Activated CD4-positive, alpha-beta T cell treated with anti-CD3 and anti-CD28 coated beads, Interleukin-2, amount 10 ng/mL, durations not matched to agents 7 days and 5 days (primary cell): ENCODE data around the gene FTCD. TPM values are rescaled to one million over a fixed set of nuclear protein-coding genes. Genes with fewer than 3 reads are reported as not detected.

ENCODE experiments used
- CTCF ChIA-PET: fragments of 350-600 bp; sonication (Branson Sonifier 250); formaldehyde crosslinking; loops from one replicate; lab custom pipeline; 2021; ENCODE audit warnings: antibody characterized with exemption; lab: Charles Lee
- POLR2A ChIA-PET: fragments of 350-600 bp; sonication (Branson Sonifier 250); formaldehyde crosslinking; loops from one replicate; lab custom pipeline; 2021; ENCODE audit warnings: antibody characterized with exemption; lab: Charles Lee
- DNase-seq: peaks from one replicate; pipeline ENCODE4 v3.0.0-alpha.2; 2020
- H3K27ac Mint-ChIP-seq: one replicate; pipeline ENCODE4 v1.8.0; 2021; ENCODE audit warnings: mild to moderate bottlenecking, moderate library complexity, mixed read lengths
- H3K27me3 Mint-ChIP-seq: one replicate; pipeline ENCODE4 v1.8.0; 2021; ENCODE audit warnings: mixed read lengths
- H3K36me3 Mint-ChIP-seq: one replicate; pipeline ENCODE4 v1.8.0; 2021; ENCODE audit warnings: low read depth, mixed read lengths
- H3K4me1 Mint-ChIP-seq: one replicate; pipeline ENCODE4 v1.8.0; 2021; ENCODE audit warnings: mixed read lengths
- H3K4me3 Mint-ChIP-seq: one replicate; pipeline ENCODE4 v1.8.0; 2021; ENCODE audit warnings: mild to moderate bottlenecking, moderate library complexity, mixed read lengths
- H3K9me3 Mint-ChIP-seq: one replicate; pipeline ENCODE4 v1.8.0; 2021; ENCODE audit warnings: mixed read lengths
- total RNA-seq, 2 experiments: library from RNA; stranded (reverse); gene quantifications; one replicate each; pipeline ENCODE4 v1.2.3, GENCODE V29; 2021

The FTCD gene
- total RNA-seq, 2 experiments from 2014 or later: not detected

DNA sequence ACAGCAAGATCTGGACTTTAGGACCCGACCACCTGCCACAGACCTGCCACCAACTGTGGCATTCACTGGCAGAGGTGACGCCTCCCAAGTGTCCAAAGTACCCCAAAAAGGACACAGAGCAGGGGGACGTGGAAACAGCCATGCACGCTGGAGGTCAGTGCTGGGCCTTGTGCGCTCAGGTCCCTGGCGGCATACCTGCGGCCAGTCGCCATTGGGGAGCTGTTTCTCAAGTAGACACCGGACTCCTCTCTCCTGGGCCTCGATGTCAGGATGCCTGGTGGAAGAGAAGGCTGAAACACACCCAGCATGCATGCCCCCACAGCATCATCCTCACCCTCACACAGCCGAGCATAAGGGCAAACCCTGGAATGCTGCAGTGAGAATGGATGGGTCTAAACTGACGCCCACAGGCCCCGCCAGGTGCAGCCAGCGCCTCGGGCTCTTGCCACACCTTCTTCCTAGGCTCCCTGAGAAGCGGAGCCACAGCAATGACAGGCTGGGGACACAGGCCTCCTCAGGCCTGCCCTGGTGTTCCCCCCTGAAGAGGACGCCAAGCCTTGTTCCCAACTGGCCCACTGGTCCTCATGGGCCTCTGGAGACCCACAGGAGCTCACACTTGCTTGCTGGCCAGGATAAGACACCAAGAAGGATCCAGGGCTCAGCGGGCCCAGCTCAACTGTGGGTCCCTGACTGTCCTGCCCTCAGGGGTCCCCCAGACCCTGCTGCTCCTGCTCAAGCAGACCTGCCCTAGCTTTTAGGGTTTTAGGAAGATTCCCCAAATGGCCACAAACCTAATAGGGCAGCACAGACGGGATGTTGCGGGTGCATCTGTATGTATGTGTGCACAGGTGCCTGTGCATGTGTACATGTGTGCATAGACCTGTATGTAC is 36.6 kb upstream of the FTCD start:
- H3K27ac Mint-ChIP-seq: no peak overlapping the region
- H3K4me3 Mint-ChIP-seq: no peak overlapping the region
- ChIA-PET CTCF (no interaction called here), POLR2A (no interaction called here)
- H3K9me3 Mint-ChIP-seq: no peaks in the 10 kb centered on the region
- no peak for DNase-seq
- no peaks in the 10 kb centered on the region for H3K27me3 Mint-ChIP-seq
- H3K36me3 Mint-ChIP-seq: peaks cover 21% of the 10 kb centered on the region
- H3K4me1 Mint-ChIP-seq: no peaks in the 10 kb centered on the region

DNA sequence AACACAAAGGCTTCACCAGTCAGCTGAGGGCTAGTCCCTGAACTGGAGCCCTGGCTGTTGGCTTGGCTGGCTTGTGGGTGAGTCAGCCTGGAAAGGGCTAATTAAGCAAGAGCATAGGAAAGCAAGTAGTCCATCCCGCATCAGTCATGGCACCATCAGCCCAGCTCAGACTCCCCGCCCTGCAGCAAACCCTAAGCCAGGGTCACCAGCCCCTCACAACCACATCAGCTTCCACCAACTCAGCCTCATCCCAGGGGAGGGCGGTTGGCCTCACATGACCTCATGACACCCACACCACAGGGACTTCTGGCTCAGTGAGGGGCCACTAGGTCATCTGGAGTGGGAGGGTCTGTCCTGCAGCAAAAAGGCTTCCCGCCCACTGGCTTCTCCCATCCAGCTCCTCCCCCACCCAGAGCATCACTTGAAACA is 35.9 kb upstream of the FTCD start:
- CTCF ChIA-PET: no interaction called here
- no peaks in the 10 kb centered on the region for H3K9me3 Mint-ChIP-seq
- peaks cover 20% of the 10 kb centered on the region for H3K36me3 Mint-ChIP-seq
- no peaks in the 10 kb centered on the region for H3K27me3 Mint-ChIP-seq
- H3K4me3 Mint-ChIP-seq: no peak overlapping the region
- POLR2A ChIA-PET: no interaction called here
- no peaks in the 10 kb centered on the region for H3K4me1 Mint-ChIP-seq
- H3K27ac Mint-ChIP-seq: no peak overlapping the region
- DNase-seq: no peak

DNA sequence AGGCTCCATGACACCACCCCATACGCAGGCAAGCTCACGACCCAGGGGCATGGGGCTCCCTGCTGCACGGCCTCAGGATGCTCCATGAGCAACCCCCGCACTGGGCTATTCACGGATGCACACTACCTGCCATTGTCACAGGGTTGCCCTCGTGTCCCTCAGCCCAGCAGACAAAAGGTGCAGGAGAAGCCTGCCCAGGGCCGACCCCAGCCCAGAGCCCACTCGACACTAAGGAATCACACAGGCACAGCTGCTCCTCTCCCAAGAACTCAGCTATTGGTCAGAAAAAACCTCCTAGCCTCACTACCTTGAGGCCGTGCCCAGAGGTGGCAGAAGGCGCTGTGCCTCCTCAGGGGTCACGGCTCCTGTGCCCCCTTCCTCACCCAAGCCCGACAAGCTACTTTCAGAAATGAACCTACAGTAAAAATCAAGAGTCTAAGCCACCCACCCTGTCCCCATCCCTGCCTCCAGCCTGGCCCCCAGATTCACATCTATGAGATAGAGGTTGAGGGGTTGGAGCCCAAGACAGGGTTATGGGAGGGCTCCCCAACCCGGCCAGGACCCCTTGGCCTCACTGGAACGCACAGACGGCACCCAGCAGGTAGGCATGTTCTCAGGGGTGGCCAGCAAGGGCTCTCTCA is 35.2 kb upstream of the FTCD start:
- POLR2A ChIA-PET: interaction anchor here (0.6 kb wide), 1 partner anchor 453 kb away, joined by 3 read pairs; no protein-coding TSS in a partner anchor
- Mint-ChIP-seq H3K27ac (no peak overlapping the region), H3K4me1 (peaks cover 4% of the 10 kb centered on the region), H3K36me3 (peaks cover 19% of the 10 kb centered on the region), H3K4me3 (no peak overlapping the region), H3K27me3 (peaks cover 4% of the 10 kb centered on the region), H3K9me3 (no peaks in the 10 kb centered on the region)
- no peak for DNase-seq
- CTCF ChIA-PET: no interaction called here

DNA sequence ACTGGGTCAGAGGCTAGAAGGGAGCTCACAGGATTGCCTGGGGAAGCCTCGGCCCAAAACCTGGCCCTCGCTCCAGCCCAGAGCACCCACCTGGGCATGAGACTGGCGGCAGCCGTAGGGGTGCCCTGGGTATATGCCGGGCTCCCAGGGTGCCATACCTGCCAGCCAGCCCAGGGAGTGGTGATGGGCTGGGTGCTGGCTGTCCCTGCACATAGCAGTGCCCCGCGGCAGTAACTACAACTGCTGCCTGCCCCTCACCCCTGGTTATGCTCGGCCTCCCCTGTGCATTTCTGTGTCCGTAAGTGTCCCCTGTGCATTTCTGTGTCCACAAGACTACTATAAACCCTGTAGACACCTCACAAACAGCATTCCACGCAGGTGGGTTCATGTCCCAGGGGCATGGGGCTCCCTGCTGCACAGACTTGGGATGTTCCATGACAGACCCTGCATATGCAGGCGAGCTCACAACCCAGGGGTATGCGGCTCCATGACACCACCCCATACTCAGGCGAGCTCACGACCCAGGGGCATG is 34.6 kb upstream of the FTCD start:
- Mint-ChIP-seq H3K4me3 (no peak overlapping the region), H3K36me3 (peaks cover 14% of the 10 kb centered on the region), H3K27ac (no peak overlapping the region), H3K27me3 (peaks cover 6% of the 10 kb centered on the region), H3K9me3 (no peaks in the 10 kb centered on the region), H3K4me1 (peaks cover 7% of the 10 kb centered on the region)
- CTCF ChIA-PET: no interaction called here
- POLR2A ChIA-PET: interaction anchor here (0.6 kb wide), 1 partner anchor 453 kb away, joined by 3 read pairs; no protein-coding TSS in a partner anchor
- DNase-seq: no peak

DNA sequence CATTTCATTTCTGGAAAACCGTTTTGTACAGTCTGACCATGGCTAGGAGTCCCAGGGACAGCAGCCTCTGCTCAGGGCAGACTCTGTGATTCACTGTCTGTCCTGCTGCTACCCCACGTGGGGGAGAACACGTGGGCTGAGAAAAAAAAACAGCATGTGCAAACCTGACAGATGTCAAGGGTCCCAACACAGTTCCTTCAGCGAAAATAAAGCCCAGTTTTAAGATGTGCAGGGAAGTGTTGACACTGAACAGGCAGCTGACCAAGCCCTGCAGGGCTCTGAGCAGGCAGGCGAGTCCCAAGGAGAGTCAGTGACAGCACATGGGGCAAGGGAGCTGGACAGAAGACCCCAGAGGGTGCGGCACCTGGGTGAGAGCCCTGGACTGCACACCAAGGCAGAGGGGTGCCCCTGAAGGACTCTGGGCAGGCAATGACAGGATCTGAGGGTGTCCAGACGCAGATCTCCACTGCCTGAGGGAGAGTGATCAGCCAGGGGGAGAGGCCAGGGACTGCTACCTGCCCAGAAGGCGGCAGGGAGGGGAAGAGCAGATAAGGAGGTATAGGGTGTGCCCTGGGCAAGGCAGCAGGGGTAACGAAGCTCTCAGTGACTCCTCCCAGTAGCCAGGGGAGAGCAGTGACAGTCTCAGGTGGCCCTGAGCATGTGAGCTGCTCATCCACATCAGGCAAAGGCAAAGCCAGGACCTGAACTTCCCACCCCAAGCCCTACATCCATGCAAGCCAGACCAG is 34.0 kb upstream of the FTCD start:
- H3K4me3 Mint-ChIP-seq: no peak overlapping the region
- H3K9me3 Mint-ChIP-seq: no peaks in the 10 kb centered on the region
- peaks cover 12% of the 10 kb centered on the region for H3K36me3 Mint-ChIP-seq
- peaks cover 12% of the 10 kb centered on the region for H3K4me1 Mint-ChIP-seq
- DNase-seq: no peak
- H3K27me3 Mint-ChIP-seq: peaks cover 10% of the 10 kb centered on the region
- CTCF ChIA-PET: no interaction called here
- H3K27ac Mint-ChIP-seq: no peak overlapping the region
- POLR2A ChIA-PET: interaction anchor here (0.6 kb wide), 1 partner anchor 454 kb away, joined by 3 read pairs; no protein-coding TSS in a partner anchor

DNA sequence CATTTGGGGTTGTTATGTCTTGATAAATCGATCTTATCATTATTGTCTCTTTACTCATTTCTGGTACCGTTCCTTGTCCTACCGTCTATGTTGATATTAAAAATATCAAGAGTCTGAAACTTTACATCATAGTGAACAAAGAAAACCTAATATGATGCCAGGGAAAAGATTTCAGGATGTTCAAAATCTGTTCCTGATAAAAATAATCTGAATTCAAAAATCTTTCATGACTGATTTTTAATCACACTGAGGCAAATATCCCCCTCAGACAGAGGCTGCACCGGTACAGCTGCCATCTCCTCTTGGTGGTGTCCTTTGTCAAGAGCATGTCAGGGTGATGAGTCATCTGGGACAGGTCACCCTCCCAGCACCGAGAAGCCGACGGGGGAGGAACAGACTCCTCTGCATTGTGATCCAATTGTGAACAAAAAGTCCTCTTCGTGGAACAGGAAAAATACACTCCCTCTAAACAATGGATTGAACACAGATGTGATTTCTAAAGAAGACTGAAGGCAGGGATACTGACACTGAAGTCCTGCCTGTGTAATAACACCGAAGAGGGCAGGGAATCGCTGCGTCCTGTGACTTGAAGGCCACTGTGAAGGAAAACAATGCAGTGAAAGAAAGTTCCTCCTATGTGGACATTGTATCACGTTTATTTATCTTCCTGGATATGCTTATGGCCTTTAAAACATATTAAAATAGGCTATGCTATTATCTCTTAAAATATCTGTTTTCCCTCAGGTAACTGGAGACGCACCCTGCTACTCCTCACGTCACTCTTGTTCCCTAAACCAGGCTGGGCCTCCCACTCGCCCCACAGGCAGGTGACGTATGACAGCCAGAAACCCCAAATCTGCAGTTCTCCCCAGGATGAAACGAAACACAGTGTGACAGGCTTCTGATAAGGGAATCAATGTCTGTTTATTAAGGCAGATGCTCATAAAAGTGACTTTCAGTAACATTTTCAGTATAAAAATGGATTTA is 33.1 kb upstream of the FTCD start:
- peaks cover 3% of the 10 kb centered on the region for H3K36me3 Mint-ChIP-seq
- H3K27ac Mint-ChIP-seq: no peak overlapping the region
- CTCF ChIA-PET: no interaction called here
- POLR2A ChIA-PET: no interaction called here
- DNase-seq: no peak
- peaks cover 12% of the 10 kb centered on the region for H3K4me1 Mint-ChIP-seq
- no peak overlapping the region for H3K4me3 Mint-ChIP-seq
- H3K27me3 Mint-ChIP-seq: peaks cover 10% of the 10 kb centered on the region
- no peaks in the 10 kb centered on the region for H3K9me3 Mint-ChIP-seq

DNA sequence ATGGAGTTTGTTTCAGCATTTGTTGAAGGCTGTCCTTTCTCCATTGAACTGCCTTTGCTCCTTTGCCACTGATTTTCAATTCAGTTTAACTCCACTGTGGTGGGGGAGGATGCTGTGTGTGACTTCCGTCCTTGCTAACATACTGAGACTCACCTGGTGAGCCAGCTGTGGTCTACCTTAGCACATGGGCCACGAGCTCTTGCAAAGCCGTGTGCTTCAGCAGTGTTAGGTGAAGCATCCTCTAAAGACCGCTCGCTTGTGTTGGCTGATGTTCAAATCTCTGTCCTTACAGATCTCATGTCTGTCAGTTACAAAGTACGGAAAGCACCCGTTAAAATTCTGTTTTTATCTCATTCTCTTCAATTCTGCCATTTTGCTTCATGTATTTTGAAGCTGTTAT is 32.4 kb upstream of the FTCD start:
- H3K27ac Mint-ChIP-seq: no peak overlapping the region
- H3K27me3 Mint-ChIP-seq: peaks cover 10% of the 10 kb centered on the region
- H3K9me3 Mint-ChIP-seq: no peaks in the 10 kb centered on the region
- POLR2A ChIA-PET: no interaction called here
- H3K36me3 Mint-ChIP-seq: no peaks in the 10 kb centered on the region
- H3K4me1 Mint-ChIP-seq: peaks cover 14% of the 10 kb centered on the region
- no peak for DNase-seq
- CTCF ChIA-PET: no interaction called here
- H3K4me3 Mint-ChIP-seq: no peak overlapping the region

DNA sequence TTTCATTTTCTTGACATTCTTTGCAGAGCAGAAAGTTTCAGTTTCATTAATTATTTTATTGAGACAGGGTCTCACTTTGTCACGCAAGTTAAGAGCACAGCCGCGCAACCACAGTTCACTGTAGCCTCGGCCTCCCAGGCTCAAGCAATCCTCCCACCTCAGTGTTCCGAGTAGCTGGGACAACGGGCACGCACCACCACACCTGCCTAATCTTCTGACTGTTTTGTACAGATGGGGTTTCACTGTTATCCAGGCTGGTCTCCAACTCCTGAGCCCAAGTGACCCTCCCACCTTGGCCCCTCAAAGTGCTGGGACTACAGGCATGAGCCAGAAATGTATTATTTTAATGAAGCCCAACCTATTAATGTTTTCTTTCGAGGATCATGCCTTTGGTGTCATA is 31.9 kb upstream of the FTCD start:
- DNase-seq: no peak
- Mint-ChIP-seq H3K9me3 (no peaks in the 10 kb centered on the region), H3K4me1 (peaks cover 14% of the 10 kb centered on the region), H3K27me3 (peaks cover 10% of the 10 kb centered on the region), H3K27ac (no peak overlapping the region), H3K36me3 (no peaks in the 10 kb centered on the region), H3K4me3 (no peak overlapping the region)
- ChIA-PET CTCF (no interaction called here), POLR2A (no interaction called here)

DNA sequence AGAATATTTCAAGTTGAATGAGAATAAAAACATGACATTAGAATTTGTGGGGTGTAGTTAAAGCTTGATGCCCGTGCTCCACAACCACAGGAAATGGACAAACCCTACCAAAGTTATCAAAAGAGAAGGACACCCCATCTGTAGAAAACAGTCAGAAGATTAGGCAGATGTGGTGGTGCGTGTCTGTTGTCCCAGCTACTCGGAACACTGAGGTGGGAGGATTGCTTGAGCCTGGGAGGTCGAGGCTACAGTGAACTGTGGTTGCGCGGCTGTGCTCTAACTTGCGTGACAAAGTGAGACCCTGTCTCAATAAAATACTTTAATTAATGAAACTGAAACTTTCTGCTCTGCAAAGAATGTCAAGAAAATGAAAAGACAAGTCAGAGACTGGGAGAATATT is 30.3 kb upstream of the FTCD start:
- Mint-ChIP-seq H3K4me1 (peaks cover 14% of the 10 kb centered on the region), H3K27ac (no peak overlapping the region), H3K4me3 (no peak overlapping the region), H3K9me3 (no peaks in the 10 kb centered on the region), H3K27me3 (peaks cover 10% of the 10 kb centered on the region), H3K36me3 (no peaks in the 10 kb centered on the region)
- ChIA-PET CTCF (interaction anchor here (1.1 kb wide), 1 partner anchor 21 kb away, joined by 3 read pairs; no protein-coding TSS in a partner anchor), POLR2A (no interaction called here)
- DNase-seq: no peak

DNA sequence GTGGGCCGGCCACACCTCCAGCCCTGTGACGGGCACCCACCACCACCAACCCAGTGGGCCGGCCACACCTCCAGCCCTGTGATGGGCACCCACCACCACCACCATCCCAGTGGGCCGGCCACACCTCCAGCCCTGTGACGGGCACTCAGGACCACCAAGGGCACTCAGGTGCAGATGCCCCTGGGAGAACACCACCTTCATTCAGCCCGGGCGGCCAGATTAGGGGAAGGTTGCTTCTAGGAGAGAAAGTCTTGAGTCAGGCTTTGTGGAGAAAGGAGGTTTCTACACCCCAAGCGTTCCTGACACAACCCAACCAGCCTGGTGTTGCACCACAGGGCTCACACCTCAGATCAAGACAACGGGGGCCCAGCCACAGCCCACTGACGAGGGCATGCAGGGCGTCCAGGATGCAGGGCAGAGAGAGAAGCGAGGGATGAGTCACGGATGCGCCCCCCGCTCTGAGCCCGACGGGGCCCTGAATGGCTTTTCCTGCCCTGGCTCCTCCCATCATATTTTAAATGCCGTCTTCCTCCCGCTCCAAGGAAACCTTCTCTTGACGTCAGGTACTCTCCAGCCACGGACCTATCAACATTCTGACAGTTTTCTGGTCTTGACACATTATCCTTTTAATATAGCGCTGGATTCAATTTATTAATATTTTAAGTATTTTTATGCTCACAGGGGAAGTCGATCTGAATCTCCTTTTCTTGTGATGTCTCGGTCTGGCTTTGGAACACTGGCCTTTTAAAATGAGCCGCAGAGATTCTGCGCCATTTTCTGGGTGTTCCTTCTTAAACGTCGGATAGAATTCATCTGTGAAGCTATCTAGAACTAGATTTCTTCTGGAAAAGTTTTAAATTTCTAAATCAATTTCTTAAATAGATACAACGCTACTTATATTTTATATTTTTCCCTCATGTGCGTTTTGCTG is 29.5 kb upstream of the FTCD start:
- peak overlapping the region; percentile 69 for H3K27ac Mint-ChIP-seq
- peaks cover 14% of the 10 kb centered on the region for H3K4me1 Mint-ChIP-seq
- peak overlapping the region; percentile 74 for H3K4me3 Mint-ChIP-seq
- DNase-seq: peak; percentile 59
- CTCF ChIA-PET: no interaction called here
- H3K36me3 Mint-ChIP-seq: no peaks in the 10 kb centered on the region
- POLR2A ChIA-PET: no interaction called here
- H3K9me3 Mint-ChIP-seq: no peaks in the 10 kb centered on the region
- peaks cover 10% of the 10 kb centered on the region for H3K27me3 Mint-ChIP-seq
